NCI-H2227 (cell line): ENCODE data around the gene TRAT1.
"Not testable (repeated sequence)": the region's sequence is repeated elsewhere in the genome, so short reads cannot be mapped to it uniquely, and the experiment has no call there.

Experiments used
- DNase-seq: peaks from one replicate; lab custom pipeline; 2025; ENCODE audit not compliant: unreplicated experiment; lab: John Stamatoyannopoulos, UW

Gene TRAT1, protein sequence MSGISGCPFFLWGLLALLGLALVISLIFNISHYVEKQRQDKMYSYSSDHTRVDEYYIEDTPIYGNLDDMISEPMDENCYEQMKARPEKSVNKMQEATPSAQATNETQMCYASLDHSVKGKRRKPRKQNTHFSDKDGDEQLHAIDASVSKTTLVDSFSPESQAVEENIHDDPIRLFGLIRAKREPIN

DNA sequence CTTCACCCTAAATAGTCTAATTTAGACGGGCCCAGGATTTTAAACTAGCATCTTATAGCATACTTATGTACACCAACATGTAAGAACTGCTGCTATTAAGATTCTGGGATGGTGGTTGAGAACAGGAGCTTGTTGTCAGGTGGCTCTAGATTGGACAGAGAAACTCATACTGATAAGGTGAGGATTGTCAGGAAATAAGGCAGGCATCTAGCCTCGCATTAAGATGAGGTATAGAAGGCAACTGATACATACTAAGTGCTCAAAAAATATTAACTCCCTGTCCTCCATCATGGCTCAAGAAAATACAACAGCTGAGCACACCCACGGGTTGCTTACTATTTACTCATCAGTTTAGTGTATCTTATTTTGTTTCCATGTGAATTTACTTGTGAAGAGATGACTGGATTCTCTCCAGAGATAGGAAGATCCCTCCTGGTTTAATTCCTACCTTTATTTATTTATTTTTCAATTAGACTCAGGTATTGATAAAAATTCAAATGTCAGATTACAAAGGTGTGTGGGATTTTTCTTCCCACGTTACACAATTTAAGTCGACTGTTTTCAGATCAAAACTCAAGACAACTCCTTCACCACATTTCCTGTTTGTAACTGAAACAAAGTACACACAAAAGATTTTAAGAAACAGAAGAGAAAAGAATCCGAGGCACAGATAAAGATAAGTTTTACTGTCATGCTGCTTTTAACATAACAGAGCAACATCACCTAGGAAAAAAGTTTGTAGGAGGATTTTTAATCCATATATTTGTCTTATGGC lies at the start of gene TRAT1:
Gene TRAT1, plus strand, starts transcription at position 664 of the 775 bp plus-strand sequence. CDS start 142 bp downstream, outside the sequence.
- no peak for DNase-seq

DNA sequence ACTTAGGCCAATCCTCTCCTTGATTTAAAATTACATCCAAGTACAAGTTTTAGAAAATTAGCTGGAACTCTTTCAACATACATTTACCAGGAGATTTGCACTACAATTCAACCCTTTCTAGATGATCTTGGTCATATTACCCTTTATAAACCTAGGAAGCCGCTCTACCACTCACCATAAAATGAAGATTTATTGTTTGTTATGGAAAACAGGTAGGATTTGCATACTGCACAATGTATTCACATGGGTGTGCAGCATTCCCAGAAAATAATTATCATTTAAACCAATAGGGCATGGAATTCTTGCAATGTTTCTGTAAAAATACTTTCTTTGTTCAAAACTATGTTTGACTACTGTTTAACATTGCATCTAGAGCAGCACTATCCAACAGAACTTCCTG lies 46.9 kb upstream of the TRAT1 start:
- DNase-seq: no peak

DNA sequence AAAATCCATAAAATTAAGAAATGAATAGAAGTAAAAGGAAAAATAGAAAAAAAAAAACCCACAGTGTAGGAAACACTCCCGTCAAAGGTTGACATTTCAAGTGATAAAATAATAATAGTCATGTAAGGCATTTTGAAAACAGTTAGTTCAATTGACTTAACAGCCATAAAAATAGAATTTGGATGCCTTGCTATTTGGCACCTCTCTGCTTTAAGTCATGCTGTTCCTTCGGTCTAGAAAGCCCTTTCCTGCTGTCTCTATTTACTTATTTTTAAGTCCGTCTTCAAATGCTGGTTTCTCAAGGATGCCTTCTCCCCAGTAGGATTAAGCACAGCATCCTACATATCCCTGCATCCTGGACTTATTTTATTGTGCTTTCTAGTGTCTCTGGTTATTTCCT lies 43.1 kb upstream of the TRAT1 start:
- no peak for DNase-seq

DNA sequence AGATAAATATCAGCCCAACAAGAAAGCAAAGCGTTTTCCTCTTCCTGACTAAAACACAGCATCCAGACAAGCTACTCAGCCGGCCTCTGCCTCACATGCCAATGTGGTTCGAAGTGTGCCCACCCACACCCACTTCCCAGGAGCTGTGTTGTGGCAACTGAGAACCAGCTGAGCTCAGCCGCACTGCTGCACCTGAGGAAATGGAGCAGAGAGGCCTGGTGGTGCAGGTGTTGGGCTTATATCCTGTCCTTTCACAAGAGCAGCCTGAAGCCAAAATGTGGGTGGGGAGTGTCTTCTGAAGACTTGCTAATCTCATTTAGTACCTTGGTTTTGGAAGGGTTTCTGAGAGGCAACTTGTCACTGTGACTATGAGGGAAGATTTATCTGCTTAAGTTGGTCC lies 42.4 kb upstream of the TRAT1 start:
- DNase-seq: no peak

DNA sequence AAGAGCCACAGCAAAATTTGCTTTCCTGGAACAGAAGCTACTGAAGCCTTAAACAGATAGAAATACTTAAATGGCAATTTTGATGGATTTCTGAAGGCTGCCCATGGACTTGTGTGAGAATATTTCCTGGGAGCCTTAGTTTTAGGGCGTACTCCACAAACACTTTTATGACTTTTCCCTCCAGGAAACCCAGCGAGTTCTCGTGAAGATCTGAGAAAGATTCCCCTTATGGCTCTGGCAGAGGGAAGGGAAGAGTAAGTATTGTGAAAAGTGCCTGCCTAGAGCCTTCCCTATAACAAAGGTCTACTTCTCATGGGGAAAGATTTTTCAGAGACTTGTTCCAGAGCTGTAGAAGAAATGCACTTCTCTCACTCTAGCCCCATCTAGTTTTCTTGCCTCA lies 31.1 kb upstream of the TRAT1 start:
- DNase-seq: no peak

DNA sequence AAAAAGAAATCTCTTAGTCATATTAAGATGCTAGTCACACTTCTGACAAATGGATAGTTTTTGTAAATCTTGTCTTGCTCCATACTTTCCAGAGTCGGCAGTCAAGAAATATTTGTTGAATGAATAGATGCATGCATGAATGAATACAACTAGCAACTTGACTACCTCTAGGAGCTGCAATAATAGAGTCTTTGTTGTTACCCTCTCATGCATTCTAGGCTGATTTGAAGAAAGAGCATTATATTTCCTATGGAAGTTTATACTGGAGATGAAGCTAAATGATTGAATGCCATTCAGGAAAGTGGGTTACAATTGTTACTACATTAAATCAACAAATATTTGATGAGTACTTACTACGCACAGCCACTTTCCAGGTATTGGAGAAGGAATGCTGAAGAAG lies 18.1 kb upstream of the TRAT1 start:
- DNase-seq: no peak

DNA sequence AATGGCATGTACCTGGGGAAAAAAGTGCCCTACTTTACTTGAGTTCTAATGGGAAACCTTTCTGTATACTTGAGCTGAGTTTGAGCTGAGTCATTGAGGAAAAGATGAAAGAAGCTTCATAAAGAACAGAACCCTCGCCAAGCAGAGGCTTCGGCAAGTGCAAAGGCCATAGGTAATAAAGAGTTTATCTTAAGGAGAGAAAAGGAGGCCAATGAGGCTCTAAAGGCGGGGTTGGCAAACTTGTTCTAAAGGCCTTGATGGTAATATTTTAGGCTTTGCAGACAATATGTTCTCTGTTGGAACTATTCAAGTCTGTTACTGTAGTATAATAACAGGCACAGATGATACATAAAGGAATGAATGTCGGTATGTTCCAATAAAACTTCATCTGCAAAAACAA lies 17.6 kb upstream of the TRAT1 start:
- DNase-seq: no peak

DNA sequence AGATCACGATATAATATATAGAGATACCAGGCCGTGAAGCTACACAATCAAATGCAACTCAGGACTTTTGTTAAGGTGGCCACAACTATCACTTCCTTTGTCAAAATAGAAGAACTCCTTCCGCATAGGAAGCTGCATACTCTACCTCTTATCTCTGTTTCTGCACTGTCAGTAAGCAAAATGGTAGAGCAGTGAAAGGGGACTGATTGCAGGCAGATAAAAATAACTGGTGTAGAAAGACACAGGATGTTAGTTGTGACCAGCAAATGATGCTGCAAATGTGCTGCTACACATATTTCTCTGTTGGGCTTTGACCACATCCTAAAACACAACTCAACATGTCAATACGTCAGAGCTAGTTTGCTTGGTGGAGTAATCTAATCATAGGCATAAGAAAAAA lies 16.3 kb upstream of the TRAT1 start:
- DNase-seq: no peak

DNA sequence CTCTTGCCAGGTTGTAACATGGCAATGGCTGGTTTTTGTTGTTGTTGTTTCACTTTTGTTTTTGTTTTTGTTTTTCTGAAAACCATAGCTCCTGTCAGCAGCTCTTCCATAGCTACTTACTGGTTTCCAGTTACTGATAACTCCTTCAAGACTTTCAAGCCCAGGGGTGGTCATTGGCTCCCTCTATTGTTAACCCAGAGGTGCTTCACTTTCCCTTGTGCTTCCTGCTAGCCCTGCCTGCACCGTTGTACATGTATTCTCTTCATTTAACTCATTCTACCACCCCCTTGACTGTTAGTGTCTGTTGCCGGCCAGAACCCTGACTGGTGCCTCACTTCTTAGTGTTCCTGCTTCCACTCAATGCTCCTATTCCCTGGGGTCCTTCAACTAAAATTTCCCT lies 4.2 kb upstream of the TRAT1 start:
- no peak for DNase-seq

- DNase-seq: no peak
Measured at GRCh38 chr3:108820586-108820985, 2.0 kb upstream of the TRAT1 start.

DNA sequence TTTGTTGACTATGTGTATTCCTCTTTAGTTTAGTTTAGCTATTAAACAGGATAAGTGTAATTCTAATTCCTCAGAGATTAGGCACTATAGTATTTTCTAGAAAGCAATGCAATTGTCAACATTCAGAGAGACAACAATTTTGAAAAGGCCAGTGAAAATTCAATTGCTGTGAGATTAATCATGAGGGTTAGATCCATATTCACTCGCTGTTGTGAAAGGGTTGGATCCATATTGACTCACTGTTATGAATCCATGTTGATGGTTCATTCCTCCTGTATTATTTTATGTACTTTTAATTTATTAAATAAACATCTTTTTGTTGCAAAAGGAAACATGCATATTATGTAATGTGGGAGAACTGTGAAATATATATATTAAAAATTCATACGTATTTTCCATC lies 641 bp downstream of the TRAT1 start:
- DNase-seq: no peak

DNA sequence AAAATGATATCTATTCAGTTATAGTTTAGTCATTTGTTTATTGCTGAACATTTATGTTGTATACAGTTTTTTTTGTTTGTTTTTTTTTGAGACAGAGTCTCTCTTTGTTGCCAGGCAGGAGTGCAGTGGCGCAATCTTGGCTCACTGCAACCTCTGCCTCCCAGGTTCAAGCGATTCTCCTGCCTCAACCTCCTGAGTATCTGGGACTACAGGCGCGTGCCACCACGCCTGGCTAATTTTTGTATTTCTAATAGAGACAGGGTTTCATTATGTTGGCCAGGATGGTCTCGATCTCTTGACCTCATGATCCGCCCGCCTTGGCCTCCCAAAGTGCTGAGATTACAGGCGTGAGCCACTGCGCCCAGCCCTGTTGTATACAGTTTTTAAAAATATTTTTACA lies 1.2 kb downstream of the TRAT1 start:
- not testable (repeated sequence) for DNase-seq

GRCh38 chr3:108826309-108827187 lies 4.0 kb downstream of the TRAT1 start:
- no peak for DNase-seq

DNA sequence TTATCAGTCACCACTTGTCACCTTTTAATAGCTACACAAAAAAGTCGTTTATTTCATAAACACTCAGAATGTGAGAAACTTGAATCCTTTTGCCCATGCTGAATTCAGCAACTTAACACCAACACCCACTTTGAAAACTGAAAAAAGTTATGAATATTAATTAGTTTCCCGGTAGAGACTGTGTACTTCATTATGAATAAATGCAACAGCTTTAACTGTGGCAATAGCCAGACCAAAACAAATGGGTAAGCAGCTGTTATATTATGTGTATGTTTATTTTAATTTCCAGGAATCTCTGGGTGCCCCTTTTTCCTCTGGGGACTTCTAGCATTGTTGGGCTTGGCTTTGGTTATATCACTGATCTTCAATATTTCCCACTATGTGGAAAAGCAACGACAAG lies 7.8 kb downstream of the TRAT1 start:
- no peak for DNase-seq

DNA sequence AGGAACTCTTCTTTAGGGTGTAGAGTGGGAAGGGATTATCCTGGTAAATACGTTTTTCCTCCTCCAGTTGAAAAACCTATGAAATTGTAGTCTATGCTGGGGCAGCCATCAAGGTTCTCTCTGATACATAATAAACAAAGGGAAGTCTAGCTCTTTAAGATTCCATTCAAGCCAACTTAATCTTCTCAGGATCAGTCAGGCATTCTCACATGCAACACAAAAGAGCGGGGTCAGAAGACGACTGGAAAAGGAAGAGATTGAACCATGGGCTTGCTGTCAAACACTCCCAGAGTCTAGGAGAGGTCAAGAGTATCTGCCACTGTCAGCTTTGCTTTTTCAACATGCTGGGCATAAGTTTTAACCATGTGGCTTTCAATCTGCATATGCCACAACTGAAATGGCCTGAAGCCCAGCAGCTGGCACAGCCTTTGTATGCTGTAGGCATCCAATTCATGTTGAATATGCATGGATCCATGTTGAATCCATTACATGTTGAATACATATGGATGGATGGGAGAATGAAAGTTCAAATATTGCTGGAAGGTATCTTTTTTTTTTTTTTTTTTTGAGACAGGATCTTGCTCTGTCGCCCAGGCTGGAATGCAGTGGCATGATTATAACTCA lies 8.5 kb downstream of the TRAT1 start:
- no peak for DNase-seq

- DNase-seq: no peak
Measured at GRCh38 chr3:108833611-108834010, 11.0 kb downstream of the TRAT1 start.

GRCh38 chr3:108834551-108834950 lies 12.0 kb downstream of the TRAT1 start:
- no peak for DNase-seq

DNA sequence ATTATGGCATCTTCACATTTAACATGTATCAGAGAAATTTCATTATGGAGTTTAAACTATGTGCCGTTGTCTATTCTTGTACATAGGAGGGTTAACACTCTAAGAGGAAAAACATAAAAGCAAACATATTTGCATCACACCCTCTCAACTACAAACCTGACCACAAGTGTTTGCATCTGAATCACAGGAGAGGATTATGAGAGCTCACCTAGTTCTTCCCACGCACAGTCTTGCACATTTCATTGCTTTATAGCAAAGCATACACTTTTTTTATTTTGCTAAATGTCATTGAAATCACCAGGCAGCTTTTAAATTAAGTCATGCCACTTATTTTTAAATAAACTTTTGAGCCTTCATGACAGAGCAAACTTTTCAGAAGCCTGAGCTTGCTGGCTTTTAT lies 12.5 kb downstream of the TRAT1 start:
- no peak for DNase-seq

DNA sequence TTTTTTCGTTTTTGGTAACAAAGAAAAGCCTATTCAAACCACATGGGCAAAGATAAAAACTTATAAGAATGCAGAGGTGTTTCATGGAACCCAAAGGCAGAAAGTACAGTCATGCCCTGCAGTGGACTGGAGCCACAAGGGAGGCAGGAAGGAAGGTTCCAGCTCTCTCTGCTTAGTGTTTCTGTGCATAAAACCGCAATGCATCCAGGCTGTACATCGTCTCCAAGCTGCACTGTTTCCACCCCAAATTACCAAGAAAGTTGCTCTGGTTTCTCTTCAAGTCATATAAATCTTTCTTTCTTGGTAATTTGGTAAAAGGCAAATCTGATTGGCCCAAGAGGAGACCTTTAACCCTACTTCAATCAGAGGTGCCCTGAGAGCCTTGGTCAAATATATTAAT lies 15.8 kb downstream of the TRAT1 start:
- DNase-seq: no peak

DNA sequence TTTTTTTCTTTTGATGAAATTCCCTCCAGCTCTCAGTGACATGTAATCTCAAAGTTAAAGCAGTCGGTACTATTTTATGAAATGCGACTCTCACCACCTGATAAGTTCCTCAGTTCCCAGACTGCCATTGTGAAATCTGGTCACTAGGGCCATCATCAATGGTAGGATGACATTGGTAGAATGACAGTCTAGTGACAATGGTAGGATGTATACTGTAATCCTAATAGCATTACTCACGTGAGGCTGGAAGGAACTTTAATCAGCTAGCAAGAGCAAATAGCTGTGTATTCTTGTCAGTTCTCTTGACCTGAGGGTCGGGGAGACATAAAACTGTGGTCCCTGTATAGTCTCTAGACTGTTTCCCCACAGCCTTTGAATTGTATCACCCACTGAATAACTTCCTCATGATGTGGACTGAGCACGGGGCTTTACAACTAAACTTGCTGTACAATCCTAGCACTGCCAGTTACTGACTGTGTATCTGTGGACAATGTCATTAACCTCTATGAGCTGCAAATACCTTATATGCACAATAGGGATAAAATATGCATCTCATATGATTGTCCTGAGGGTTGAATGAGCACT lies 23.2 kb downstream of the TRAT1 start:
- DNase-seq: no peak

- no peak for DNase-seq
Measured at GRCh38 chr3:108847187-108847586, 24.6 kb downstream of the TRAT1 start.
